Neural cell (in vitro differentiated cells): ENCODE data around the gene ZNF268. TPM values are rescaled to one million over a fixed set of nuclear protein-coding genes. Genes with fewer than 3 reads are reported as not detected.

Experiments used
- H2AFZ ChIP-seq: fragments of 200-600, 300-800 bp; sonication (generic), shearing (Covaris generic); 2 replicates; pipeline ENCODE4 v1.6.0; 2014; ENCODE audit warnings: low read depth, mild to moderate bottlenecking, antibody characterized with exemption, low read length, moderate library complexity
- H3F3A ChIP-seq: fragments of 200-600 bp; shearing (Covaris generic); 2 replicates; pipeline ENCODE4 v1.6.1; 2016; ENCODE audit warnings: mild to moderate bottlenecking, moderate library complexity, mixed read lengths, antibody characterized with exemption, low read length; ENCODE audit not compliant: insufficient read depth, poor library complexity, severe bottlenecking
- H3K27ac ChIP-seq: fragments of 200-600, 300-800 bp; sonication (generic), shearing (Covaris generic); 2 replicates; pipeline ENCODE4 v1.5.1; 2014; ENCODE audit warnings: mild to moderate bottlenecking, low read length, moderate library complexity
- H3K27me3 ChIP-seq: fragments of 300-800, 200-600 bp; sonication (generic), shearing (Covaris generic); 2 replicates; pipeline ENCODE4 v1.6.0; 2014; ENCODE audit warnings: mild to moderate bottlenecking, low read depth, low read length, moderate library complexity; ENCODE audit not compliant: insufficient read depth
- H3K36me3 ChIP-seq: fragments of 300-800, 200-600 bp; sonication (generic), shearing (Covaris generic); 2 replicates; pipeline ENCODE4 v1.5.1; 2014; ENCODE audit warnings: mild to moderate bottlenecking, antibody characterized with exemption, low read length, moderate library complexity; ENCODE audit not compliant: insufficient read depth
- H3K4me2 ChIP-seq: fragments of 300-800, 200-600 bp; sonication (generic), shearing (Covaris generic); 2 replicates; pipeline ENCODE4 v1.6.0; 2014; ENCODE audit warnings: mild to moderate bottlenecking, low read length
- H3K4me3 ChIP-seq: fragments of 300-800, 200-600 bp; sonication (generic), shearing (Covaris generic); 2 replicates; pipeline ENCODE4 v1.5.1; 2014; ENCODE audit warnings: mild to moderate bottlenecking, low read length, moderate library complexity
- H3K79me2 ChIP-seq: fragments of 200-600 bp; shearing (Covaris generic); replicated peaks from 2 replicates; pipeline ENCODE4 v1.6.0; 2014; ENCODE audit warnings: mild to moderate bottlenecking, low read length, moderate library complexity; ENCODE audit not compliant: insufficient read depth
- H3K9ac ChIP-seq: fragments of 300-800, 200-600 bp; sonication (generic), shearing (Covaris generic); 2 replicates; pipeline ENCODE4 v1.6.1; 2016; ENCODE audit warnings: mild to moderate bottlenecking, low read length, mixed read lengths
- H3K9me2 ChIP-seq: fragments of 200-600 bp; shearing (Covaris generic); 2 replicates; pipeline ENCODE4 v1.6.1; 2016; ENCODE audit warnings: mild to moderate bottlenecking, low read length, mixed read lengths; ENCODE audit not compliant: insufficient read depth
- H3K9me3 ChIP-seq: fragments of 200-600, 300-800 bp; sonication (generic), shearing (Covaris generic); 2 replicates; pipeline ENCODE4 v1.6.1; 2016; ENCODE audit warnings: mild to moderate bottlenecking, mixed run types, low read length, moderate library complexity, mixed read lengths
- H4K20me1 ChIP-seq: fragments of 200-600 bp; shearing (Covaris generic); 2 replicates; pipeline ENCODE4 v1.6.1; 2016; ENCODE audit warnings: mild to moderate bottlenecking, mixed run types; ENCODE audit not compliant: insufficient read depth
- EP300 ChIP-seq: fragments of 450-650 bp; conservative IDR thresholded peaks from 2 replicates; pipeline ENCODE4 v1.6.1; 2014; ENCODE audit warnings: antibody characterized with exemption, mild to moderate bottlenecking, moderate library complexity; ENCODE audit not compliant: poor library complexity, severe bottlenecking
- EZH2 ChIP-seq: fragments of 200-600, 300-800 bp; shearing (Covaris generic), sonication (generic); IDR thresholded peaks from 2 replicates; pipeline ENCODE4 v1.6.1; 2014; ENCODE audit warnings: antibody characterized with exemption, low read length, borderline replicate concordance, mild to moderate bottlenecking; ENCODE audit not compliant: insufficient read depth, poor library complexity, severe bottlenecking
- MXI1 ChIP-seq: fragments of 450-650 bp; conservative IDR thresholded peaks from 2 replicates; pipeline ENCODE4 v1.6.1; 2014; ENCODE audit warnings: antibody characterized with exemption, mild to moderate bottlenecking; ENCODE audit not compliant: poor library complexity, severe bottlenecking
- POLR2AphosphoS5 ChIP-seq: IDR thresholded peaks from 2 replicates; pipeline ENCODE4 v1.6.1; 2012
- RAD21 ChIP-seq: fragments of 450-650 bp; conservative IDR thresholded peaks from 2 replicates; pipeline ENCODE4 v1.6.1; 2014; ENCODE audit warnings: antibody characterized with exemption, mild to moderate bottlenecking, moderate library complexity
- SMC3 ChIP-seq: fragments of 450-650 bp; conservative IDR thresholded peaks from 2 replicates; pipeline ENCODE4 v1.6.1; 2014; ENCODE audit warnings: antibody characterized with exemption, mild to moderate bottlenecking, moderate library complexity; ENCODE audit not compliant: poor library complexity
- TAF1 ChIP-seq: IDR thresholded peaks from 2 replicates; pipeline ENCODE4 v1.6.1; 2012; ENCODE audit warnings: low read depth
- polyA plus RNA-seq: library from polyadenylated mRNA; depleted of rRNA; stranded (reverse); fragments of >200 nt; gene quantifications from 2 replicates; pipeline ENCODE4 v1.2.3, GENCODE V29; 2014
- TF ChIP-seq, protein P1 (sequence below): IDR thresholded peaks from 2 replicates; pipeline ENCODE4 v1.6.1; 2012; ENCODE audit warnings: borderline replicate concordance
- TF ChIP-seq, protein P2 (sequence below): fragments of 450-650 bp; IDR thresholded peaks from 2 replicates; pipeline ENCODE4 v1.5.1; 2014; ENCODE audit warnings: antibody characterized with exemption, mild to moderate bottlenecking, moderate library complexity; ENCODE audit not compliant: poor library complexity, severe bottlenecking

The ZNF268 gene
- polyA plus RNA-seq, 1 donor from 2014 or later, result 23.5 TPM

DNA sequence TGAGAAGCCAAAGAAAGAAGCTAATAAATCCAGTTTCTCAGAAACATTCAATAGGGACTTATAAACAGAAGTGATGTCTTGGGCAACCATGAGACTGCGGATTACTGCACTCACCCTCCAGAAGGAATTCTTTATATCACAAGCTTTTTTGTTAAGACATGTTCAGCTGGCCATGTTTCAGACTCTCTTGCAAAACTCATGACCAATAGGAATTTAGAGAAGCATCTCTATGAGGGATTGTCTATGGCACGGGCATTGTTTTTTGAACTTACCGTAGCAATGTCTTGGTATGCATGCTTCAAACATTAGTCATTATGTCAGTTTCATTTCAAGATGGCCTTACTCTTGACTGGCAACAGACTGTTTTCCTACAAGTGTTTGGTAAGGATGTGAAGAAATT lies 15.5 kb upstream of the ZNF268 start:
- H4K20me1 ChIP-seq, result no peaks in the 10 kb centered on the region
- H3K4me3 ChIP-seq, result no peak overlapping the region
- H3K9me2 ChIP-seq, result no peaks in the 10 kb centered on the region
- H3K79me2 ChIP-seq, result no peaks in the 10 kb centered on the region
- H3K27ac ChIP-seq, result no peak overlapping the region
- TF ChIP-seq, protein P1, sequence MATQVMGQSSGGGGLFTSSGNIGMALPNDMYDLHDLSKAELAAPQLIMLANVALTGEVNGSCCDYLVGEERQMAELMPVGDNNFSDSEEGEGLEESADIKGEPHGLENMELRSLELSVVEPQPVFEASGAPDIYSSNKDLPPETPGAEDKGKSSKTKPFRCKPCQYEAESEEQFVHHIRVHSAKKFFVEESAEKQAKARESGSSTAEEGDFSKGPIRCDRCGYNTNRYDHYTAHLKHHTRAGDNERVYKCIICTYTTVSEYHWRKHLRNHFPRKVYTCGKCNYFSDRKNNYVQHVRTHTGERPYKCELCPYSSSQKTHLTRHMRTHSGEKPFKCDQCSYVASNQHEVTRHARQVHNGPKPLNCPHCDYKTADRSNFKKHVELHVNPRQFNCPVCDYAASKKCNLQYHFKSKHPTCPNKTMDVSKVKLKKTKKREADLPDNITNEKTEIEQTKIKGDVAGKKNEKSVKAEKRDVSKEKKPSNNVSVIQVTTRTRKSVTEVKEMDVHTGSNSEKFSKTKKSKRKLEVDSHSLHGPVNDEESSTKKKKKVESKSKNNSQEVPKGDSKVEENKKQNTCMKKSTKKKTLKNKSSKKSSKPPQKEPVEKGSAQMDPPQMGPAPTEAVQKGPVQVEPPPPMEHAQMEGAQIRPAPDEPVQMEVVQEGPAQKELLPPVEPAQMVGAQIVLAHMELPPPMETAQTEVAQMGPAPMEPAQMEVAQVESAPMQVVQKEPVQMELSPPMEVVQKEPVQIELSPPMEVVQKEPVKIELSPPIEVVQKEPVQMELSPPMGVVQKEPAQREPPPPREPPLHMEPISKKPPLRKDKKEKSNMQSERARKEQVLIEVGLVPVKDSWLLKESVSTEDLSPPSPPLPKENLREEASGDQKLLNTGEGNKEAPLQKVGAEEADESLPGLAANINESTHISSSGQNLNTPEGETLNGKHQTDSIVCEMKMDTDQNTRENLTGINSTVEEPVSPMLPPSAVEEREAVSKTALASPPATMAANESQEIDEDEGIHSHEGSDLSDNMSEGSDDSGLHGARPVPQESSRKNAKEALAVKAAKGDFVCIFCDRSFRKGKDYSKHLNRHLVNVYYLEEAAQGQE, result no peak
- no peaks in the 10 kb centered on the region for H3K27me3 ChIP-seq
- peaks cover 8% of the 10 kb centered on the region for H3K9me3 ChIP-seq
- H2AFZ ChIP-seq, result no peak overlapping the region
- no peak overlapping the region for H3K4me2 ChIP-seq
- H3F3A ChIP-seq, result no peaks in the 10 kb centered on the region
- H3K9ac ChIP-seq, result no peak overlapping the region
- H3K36me3 ChIP-seq, result no peaks in the 10 kb centered on the region

DNA sequence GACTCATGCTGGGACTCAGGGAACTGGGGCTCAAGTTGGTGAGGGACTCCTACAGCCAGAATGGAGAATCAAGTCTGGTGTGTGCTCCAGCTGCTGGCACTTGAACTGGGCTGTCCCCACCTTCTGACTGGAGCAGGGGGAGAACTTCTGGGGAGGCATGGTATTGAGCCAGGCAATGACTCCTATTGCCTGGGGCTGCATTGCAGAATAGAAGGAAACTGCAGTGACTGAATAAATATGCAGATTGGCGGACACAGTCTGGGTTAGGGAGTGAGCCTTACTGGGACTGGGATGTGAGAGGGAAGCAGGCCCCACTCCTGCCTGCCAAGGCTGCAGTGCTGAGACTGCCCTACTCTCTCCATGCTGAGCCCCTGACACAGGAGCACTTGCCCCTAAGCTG lies 8.8 kb upstream of the ZNF268 start:
- Histone ChIP-seq H3K36me3 (no peaks in the 10 kb centered on the region), H3K9me3 (peaks cover 20% of the 10 kb centered on the region), H3F3A (no peaks in the 10 kb centered on the region), H3K4me2 (no peak overlapping the region), H3K4me3 (no peak overlapping the region), H2AFZ (no peak overlapping the region), H3K79me2 (no peaks in the 10 kb centered on the region), H3K27ac (no peak overlapping the region), H3K9ac (no peak overlapping the region), H3K9me2 (no peaks in the 10 kb centered on the region), H4K20me1 (no peaks in the 10 kb centered on the region), H3K27me3 (no peaks in the 10 kb centered on the region)
- TF ChIP-seq MXI1 (no peak), EP300 (no peak), SMC3 (no peak), RAD21 (no peak), POLR2AphosphoS5 (no peak), TAF1 (no peak), EZH2 (no peak)
- TF ChIP-seq, protein P2, sequence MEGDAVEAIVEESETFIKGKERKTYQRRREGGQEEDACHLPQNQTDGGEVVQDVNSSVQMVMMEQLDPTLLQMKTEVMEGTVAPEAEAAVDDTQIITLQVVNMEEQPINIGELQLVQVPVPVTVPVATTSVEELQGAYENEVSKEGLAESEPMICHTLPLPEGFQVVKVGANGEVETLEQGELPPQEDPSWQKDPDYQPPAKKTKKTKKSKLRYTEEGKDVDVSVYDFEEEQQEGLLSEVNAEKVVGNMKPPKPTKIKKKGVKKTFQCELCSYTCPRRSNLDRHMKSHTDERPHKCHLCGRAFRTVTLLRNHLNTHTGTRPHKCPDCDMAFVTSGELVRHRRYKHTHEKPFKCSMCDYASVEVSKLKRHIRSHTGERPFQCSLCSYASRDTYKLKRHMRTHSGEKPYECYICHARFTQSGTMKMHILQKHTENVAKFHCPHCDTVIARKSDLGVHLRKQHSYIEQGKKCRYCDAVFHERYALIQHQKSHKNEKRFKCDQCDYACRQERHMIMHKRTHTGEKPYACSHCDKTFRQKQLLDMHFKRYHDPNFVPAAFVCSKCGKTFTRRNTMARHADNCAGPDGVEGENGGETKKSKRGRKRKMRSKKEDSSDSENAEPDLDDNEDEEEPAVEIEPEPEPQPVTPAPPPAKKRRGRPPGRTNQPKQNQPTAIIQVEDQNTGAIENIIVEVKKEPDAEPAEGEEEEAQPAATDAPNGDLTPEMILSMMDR, result no peak
- TF ChIP-seq, protein P1, result no peak
